HL-60/S4 (cell line): Measurements from ENCODE around the gene DDAH1.

Experiments used
- in situ Hi-C: fragments of 300-500 bp; cut with MboI; formaldehyde crosslinking; loops from 2 replicates; pipeline ENCODE4 v1.14.3; 2022; ENCODE audit warnings: low sequenced_read_pairs

The DDAH1 gene

DNA sequence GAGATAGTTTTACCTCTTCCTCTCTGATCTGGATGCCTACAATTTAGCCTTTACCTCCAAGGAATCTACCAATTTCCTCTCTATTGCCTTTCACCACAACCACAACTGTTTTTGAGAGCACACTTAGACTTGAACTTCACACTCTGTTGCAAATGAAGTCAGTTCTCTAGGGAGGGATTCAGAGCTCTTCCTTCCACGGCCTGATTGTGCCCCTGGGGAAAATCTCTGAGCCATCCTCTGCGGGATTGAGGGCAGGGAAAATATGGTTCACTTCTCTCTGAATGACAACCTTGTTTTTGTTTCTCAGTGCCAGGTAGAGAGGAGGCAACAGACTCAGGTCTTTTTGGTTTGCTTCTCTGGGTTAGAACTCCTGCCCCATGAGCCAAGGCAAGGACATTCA is 153.1 kb downstream of the DDAH1 start:
- in situ Hi-C loops = no loop called here

DNA sequence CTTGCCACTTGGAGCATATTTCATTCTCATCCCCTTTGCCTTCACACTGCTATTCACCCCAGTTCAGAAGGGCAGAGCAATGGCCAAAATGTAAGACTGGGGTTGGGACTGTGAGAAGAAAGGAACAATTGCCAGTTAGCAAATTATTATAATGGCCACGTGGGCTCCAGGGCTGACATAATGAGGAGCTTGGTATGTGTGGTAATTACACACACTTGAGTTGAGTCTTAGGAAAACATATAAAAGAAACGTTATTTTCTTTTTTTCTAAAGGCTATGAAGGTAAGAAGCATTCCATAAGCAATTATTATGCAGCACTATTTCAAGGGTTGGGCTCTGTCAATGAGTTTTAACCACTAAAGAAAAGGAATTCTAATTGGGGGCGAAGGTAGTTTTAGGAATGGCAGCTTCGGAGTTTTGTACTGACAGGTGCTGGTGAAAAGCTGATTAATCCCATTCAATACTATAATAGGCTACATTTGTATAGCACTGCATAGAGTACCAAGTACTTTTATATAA is 156.1 kb downstream of the DDAH1 start:
- in situ Hi-C loops = no loop called here

GRCh38 chr1:85307987-85308832 is 156.7 kb downstream of the DDAH1 start:
- in situ Hi-C loops = no loop called here

- in situ Hi-C loops = no loop called here
These were observed 158.7 kb downstream of the DDAH1 start for GRCh38 chr1:85306236-85306635.

DNA sequence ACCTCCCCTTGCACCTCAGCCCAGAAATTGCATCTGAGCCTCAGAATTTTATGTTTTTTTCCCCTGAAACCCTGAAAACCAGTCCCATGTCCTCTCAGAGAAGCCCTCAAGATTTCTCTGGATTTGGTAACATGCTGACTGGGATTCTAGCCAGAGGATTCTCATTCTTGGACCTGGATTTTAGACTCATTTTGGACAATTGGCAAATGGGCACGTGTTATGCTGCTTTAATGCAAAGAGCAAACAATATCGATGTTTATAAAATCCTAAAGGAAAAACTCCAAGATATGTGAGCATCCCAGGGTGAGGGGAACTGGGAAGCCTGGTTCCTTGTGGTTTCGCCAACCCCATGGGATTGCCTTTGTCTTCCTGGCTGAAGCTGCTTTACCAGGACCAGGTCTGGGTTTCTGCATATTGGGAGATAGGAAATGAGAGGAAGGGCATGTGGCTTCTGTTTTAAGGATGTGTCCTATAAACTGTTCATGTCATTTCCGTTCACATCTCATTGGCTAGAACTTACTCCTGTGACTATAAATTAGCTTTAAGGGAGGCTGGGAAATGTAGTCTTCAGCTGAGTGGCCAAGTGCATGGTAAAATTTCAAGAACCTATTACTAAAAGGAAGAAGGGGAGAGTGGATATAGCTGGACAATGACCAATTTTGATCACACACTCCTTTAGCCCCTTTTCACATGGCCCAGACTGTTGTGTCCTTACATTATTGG is 161.4 kb downstream of the DDAH1 start:
- in situ Hi-C loops = no loop called here

DNA sequence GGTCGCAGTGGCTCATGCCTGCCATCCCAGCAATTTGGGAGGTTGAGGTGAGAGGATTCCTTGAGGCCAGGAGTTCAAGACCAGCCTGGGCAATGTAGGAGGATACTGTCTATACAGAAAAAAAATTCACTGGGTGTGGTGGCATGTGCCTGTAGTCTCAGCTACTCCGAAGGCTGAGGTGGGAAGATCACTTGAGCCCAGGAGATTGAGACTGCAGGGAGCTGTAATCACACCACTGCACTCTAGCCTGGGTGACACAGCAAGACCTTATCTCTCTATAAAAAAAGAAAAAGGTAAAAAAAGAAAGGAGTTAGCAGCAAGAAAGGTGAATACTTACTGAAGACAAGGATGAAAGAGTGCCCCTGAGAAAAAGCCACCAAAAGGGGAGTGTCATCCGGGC is 164.8 kb downstream of the DDAH1 start:
- in situ Hi-C loops = no loop called here

GRCh38 chr1:85297855-85298629 is 166.9 kb downstream of the DDAH1 start:
- in situ Hi-C loops = no loop called here

DNA sequence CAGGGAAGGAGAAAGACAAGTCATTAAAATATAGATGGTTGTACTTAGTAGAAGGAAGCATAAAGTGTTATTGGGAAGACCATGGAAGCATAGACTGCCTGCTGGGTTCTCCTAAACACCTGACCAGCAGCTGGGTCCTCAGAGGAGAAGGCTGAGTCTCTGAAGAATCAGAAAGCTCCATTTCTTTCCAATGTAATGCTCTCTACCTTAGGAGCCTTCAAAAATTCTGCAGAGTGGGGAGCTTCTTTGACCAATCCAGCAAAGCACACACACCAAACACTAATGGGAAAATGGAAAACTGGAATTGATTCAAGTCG is 167.5 kb downstream of the DDAH1 start:
- in situ Hi-C loops = no loop called here

DNA sequence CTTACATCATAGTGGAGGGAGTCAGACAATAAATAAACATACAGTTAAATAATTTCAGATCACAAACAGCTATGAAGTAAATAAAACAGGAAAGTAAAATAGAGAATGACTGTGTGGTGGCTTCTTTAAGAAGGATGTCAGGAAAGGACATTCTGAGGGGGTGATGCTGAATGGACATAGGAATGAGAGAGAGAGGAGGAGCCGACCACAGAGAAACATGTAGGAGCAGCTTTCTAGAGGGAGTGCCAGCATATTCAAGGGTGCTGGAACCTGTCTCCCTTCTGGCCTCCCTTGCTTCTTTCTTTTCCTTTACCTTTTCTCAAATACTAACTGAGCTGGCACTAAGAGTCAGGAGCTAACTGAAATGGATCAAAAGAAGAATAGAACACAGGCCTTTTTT is 168.0 kb downstream of the DDAH1 start:
- in situ Hi-C loops = no loop called here

- in situ Hi-C loops = no loop called here
These were observed 169.3 kb downstream of the DDAH1 start for GRCh38 chr1:85295654-85296053.

GRCh38 chr1:85295006-85295431 is 169.9 kb downstream of the DDAH1 start:
- in situ Hi-C loops = no loop called here

- in situ Hi-C loops = no loop called here
These were observed 174.1 kb downstream of the DDAH1 start for GRCh38 chr1:85290826-85291225.

DNA sequence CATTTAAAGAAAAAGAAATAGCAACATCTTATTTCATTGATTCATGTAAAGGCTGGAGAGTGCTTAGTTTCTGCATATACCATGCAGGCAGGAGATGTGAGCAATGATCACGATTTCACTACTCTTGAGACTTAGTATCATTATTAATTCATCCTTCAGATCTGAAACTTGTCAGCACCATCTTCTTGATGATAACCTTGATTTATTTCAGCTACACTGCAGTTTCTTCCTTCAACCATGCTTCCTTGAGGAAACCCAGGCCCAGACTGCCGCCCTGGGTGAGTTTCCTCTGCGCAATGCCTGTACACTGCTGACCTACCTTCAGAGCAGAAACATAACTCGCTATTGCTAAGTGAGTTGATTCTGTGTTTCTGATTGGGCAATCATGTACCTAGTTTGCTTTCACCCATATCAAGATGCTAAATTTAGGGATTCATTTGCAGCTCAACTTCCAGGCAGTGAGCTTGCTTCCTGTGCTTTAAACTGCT is 175.1 kb downstream of the DDAH1 start:
- in situ Hi-C loops = no loop called here

DNA sequence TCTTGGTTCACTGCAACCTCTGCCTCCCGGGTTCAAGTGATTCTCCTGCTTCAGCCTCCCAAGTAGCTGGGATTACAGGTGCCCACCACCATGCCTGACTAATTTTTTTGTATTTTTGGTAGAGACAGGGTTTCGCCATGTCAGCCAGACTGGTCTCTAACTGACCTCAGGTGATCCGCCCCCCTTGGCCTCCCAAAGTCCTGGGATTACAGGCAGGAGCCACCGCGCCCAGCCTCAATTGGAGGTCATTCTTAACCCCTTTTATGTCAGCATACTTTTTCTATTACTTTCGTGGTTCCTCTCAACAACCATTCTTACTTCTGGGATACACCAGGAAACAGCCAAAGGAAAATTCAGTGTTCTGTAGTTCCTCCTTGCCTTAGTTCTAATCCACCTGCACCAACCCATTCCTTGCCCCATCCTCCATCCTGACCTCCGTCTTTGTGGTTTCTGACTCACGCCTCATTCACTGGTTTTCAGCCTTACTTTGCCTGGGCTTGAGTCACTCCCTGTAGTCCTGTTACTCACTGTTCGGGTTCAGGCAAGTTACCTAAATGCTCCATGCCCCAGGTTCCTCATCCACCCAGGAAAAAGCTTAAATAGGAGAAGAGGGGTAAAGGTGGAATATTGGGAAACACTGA is 175.6 kb downstream of the DDAH1 start:
- in situ Hi-C loops = no loop called here

GRCh38 chr1:85284202-85284601 is 180.8 kb downstream of the DDAH1 start:
- in situ Hi-C loops = no loop called here

DNA sequence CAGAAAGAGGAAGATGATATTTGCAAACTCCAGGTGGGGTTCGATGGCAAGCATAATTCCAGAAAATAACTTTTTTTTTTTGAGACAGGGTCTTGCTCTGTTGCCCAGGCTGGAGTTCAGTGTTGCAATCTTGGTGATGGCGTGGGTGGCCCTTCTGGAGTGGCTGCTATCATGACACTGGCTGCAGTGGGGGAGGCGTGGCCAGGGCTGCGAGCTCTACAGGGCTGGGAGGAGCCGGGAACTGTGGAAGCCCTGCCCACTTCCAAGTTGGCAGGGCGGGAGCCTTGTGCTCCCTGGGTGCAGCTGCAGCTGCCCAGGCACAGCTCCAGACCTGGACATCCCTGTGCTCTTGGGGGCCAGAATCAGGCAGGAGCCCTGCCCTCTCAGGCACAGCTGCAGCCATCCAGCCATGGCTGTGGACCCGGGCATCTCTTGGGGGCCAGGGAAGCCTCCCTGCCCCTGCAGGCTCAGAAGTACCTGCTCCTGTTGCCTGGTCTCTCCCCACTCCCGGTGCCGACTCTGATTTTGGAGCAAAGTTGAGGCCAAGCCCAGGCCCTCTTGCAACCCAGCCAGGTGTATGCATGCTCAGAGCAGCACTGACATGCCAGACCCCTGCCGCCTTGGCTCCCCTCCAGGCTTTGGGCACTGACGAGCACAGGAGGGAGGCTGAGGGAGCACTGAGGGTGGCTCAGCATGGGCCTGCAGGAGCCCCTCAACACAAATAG is 181.3 kb downstream of the DDAH1 start:
- in situ Hi-C loops = no loop called here

DNA sequence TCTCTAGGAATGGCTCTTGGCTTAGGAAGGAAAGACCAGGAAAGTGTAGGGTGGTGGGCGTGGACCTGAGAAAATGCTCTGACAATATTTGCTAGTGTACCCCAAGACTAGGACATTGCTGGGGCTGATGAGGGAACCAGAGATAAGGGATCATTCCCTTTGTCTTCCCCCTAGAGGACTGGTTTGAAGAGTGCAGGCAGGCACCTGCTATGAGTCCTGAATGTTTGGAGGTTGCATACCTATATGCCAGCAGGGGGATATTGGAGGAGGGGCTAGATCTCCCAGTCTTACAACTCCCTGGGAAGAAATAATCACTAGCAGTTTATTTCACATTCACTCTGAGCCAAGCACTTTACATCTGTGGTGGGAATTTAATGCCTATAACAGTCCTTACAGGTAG is 182.5 kb downstream of the DDAH1 start:
- in situ Hi-C loops = no loop called here

- in situ Hi-C loops = no loop called here
These were observed 184.3 kb downstream of the DDAH1 start for GRCh38 chr1:85280636-85281035.

DNA sequence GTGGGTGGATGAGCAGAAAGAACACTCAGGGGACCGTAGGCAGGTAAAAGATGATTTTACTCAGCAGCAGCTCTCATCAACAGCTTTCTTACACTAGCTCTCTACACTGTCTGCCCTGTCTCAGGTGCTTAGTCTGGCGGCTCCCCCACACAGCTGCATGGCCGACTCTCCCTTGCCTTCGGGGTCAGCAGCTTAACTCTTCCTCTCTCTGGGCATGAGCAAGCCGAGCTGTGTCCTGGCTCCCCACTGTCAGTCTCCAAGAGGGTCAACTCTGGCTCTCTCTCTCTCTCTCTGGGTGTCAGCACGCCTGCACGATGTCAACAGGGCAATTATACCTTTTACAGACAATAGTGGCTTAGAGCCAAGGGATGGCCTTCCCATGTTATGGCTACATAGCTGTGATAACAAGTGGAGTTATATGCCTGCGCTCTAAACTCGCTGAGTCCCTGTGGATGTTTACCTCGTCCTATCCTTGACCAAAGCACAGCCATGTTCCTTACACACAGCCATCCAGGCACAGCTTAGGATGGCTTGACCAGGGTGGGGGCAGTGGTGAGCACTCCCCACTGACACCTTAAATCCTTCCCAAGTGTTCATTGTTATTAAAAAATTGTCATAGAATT is 185.4 kb downstream of the DDAH1 start:
- in situ Hi-C loops = no loop called here

- in situ Hi-C loops = no loop called here
These were observed 186.1 kb downstream of the DDAH1 start for GRCh38 chr1:85278853-85279314.
